Fibroblast of skin of left biceps (primary cell): ENCODE data around the gene MCM3AP.

ENCODE experiments used
- DNase-seq, 2 experiments: peaks; one replicate each; pipeline ENCODE4 v3.0.0-alpha.2; 2013; ENCODE audit warnings: low read depth in 2 of 2

Gene MCM3AP

DNA sequence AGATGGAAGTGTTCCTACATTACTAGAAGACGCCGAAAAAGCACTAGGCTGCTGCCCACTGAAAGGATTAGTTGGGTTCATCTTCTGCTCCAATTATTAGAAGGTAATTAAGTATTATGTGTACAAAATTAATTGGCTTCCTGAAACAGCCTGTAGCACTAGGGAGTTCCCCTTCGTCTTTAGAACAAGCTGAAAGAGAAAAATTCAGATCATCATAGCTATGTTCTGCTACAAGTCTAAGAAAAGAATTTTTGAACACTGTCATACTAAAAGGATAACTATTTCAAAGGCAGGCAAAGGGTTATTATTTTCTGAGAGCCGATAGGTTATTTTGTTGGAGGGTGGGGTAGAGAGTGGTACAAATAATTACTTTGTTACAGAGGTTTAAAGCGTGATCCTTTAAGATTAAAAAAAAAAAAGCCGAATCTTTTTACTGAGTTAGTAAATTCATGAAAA, at the start of gene MCM3AP:
MCM3AP (minus strand) TSS at position 406 of the 456 bp plus-strand sequence; CDS start at position 81, 325 bp downstream.
- no peak for DNase-seq

DNA sequence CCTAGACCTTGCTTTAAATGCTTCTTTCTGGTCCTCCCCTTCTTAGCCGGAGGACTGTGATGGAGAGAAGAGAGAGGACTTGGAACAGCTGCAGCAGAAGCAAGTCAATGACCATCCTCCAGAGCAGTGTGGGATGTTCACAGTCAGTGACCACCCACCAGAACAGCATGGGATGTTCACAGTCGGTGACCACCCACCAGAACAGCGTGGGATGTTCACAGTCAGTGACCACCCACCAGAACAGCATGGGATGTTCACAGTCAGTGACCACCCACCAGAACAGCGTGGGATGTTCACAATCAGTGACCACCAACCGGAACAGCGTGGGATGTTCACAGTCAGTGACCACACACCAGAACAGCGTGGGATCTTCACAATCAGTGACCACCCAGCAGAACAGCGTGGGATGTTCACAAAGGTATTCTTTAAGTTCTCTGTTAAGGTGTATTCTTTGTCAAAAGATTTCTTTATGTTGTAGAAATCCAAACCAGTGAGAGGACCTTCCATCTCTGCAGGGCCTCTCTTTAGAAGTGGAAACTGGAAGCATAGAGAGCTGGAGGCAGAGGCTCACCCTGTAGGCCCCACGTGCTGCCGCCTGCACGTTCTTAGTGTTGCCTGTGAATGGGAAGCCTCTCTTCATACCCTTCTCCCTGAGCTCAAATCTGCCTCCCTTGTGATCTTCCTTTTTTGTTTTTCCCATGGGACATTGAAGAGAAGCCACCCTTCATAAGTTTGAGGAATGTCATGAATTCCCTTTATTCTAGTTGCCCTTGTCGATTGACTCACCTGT, 49.1 kb upstream of the MCM3AP start:
- DNase-seq: no peak

DNA sequence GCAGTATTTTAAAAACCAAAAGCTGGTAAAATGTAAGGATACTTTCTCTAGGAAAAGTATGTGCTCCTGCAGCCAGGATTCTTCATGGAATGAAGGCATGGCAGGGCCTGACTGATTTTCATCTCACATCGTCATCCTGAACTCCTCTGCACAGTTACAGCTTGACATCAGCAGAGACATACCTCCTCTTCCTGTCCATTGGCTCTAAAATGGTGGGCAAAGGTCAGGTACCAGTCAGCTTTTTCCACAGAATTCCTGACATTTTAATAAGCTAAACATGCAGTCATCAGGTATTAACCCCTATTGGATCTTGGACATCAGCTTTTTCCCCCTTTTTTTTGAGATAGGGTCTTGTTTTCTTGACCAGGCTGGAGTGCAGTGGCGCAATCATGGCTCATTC, 44.4 kb upstream of the MCM3AP start:
- no peak for DNase-seq

GRCh38 chr21:46328151-46328550, 42.7 kb upstream of the MCM3AP start:
- no peak for DNase-seq

GRCh38 chr21:46327711-46328110, 42.3 kb upstream of the MCM3AP start:
- no peak for DNase-seq

DNA sequence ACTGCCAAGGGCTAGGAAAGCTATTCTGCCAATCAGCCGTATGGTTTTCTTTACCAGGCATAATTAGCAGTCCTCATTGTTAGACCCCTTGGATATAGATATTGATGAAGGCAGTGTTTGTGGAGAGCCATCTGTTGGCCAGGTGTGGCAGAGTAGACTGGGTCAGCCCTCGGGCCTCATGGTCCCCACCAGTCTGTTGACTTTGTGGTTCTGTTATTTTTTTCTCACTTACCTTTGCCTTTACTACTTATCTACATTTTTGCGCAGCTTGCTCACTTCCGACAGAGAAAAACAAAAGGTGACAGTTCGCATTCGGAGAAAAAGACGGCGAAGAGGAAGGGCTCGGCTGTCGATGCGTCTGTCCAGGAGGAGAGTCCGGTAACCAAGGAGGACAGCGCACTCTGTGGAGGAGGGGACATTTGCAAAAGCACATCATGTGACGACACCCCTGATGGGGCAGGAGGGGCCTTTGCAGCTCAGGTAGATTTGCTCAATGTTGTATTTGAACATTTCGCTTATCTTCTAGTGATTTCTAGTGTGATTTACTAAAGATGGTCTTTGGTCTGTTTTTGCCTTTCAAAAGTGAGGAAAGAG, 40.8 kb upstream of the MCM3AP start:
- DNase-seq: no peak

- no peak for DNase-seq
Measured at GRCh38 chr21:46325073-46325912, 39.9 kb upstream of the MCM3AP start.

DNA sequence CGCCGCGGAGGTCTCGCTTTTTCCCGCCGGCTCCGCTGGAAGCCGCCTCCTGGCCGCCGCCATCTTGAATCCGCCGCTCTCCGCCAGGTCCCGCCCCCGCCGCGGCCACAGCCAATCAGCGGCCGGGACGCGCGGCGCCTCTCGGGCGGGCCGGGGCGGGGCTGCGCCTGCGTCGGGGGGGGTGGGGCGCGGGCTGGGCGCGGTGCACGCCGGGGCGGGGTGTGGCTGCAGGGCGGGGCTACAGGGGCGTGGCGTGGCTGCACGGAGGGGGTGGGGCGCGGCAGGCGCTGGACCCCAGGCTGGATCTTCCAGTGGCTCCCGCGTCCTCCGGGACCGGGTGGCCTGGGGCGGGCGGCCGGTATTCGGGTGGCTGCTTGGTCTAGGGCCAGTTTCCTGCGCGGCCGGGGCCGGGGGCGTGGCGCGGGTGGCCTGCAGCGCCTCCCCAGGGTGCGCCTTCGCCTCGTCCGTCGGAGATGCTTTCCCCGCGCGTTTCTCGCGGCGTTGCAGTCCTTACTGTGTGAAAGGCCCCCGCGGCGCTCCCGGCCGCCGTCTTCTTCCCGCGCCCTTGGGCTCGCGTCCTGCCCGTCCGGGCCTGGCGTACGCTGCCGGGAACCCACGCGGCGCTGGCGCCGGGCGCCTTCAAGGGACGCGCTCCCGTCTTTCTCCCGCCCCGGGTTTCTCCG, 39.1 kb upstream of the MCM3AP start:
- peak; percentile 64 to 67 for DNase-seq

DNA sequence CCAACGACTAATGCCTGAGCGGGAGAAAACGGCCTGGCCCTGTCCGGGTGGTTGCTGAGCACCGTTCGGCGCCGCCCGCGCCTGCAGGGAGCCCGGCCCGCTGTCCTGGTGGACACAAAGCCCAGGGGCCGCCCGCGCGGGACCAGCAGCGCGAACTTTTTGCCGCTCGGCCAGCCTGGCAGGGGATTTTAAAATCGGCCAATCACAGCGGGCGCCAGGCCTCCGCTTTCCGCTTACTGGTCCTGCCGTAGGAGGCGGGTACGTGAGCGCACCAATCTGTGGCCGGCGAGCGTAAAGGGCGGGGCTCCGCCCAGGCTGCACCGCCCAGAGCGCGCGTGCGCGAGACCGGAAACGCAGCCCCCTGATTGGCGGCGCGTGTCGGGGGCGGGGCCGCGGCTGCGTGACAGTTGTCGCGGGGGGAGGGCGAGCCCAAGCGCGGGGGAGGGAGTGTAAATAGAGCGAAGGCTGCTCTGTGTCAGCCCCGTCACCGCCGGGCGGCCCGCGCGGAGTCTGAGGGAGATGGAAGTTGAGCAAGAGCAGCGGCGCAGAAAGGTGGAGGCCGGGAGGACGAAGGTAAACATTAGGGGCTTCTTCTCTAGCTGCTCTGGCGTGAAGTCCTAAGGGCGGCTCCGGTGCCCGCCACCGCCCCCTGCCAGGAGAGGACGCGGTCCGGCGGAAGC, 38.4 kb upstream of the MCM3AP start, which contains the start of the genes C21orf58 and PCNT:
C21orf58 (minus strand) TSS at position 161 of the 680 bp plus-strand sequence. CDS start 1,132 bp downstream, outside the sequence.
PCNT (plus strand) TSS at position 447 of the 680 bp plus-strand sequence; CDS start at position 520, 73 bp downstream.
- DNase-seq: peak; percentile 94

DNA sequence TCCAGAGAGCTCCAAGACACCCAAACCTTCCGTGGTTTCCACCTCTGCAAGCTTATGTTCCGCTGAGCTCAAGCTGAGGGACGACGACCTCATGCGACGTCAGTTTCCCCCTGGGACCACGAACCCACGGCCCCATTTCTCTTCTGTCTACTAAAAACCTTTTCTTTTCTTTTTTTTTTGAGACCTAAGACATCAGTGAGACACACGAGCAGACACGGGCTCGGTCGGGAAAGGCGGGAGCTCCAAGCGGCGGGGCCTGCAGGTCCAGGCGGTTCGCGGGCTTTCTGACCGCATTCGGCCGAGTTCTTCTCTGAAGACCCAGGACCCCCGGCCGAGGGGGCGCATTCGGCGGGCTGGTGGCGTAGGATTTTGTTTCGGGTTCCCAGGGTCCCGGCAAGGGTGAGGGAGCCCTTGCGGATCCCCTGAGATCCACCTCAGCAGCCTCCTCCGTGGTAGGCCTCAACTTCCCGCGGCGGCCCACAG, 37.9 kb upstream of the MCM3AP start:
- DNase-seq: no peak

GRCh38 chr21:46322351-46323226, 37.2 kb upstream of the MCM3AP start:
- DNase-seq: no peak

GRCh38 chr21:46320331-46320801, 35.0 kb upstream of the MCM3AP start:
- DNase-seq: no peak

GRCh38 chr21:46319186-46319585, 33.8 kb upstream of the MCM3AP start:
- no peak for DNase-seq

DNA sequence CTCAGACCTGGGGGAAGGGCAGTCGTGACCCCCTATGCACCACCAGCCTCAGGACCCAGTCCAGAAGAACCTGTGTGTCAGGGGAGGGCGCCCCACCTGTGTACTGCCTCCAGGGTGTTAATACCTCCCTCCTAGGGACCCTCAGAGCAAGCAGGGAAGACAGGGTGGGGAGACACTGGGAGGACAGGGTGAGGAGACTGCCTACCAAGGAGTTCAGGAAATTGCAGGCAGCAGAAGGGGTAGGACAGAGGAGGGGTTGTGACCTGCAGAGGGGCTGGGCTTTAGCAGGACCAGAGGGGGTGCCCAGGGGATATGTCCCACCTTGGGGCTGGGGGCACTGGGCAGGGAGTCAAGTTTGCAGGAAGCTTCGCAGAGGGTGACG, 33.0 kb upstream of the MCM3AP start:
- no peak for DNase-seq

DNA sequence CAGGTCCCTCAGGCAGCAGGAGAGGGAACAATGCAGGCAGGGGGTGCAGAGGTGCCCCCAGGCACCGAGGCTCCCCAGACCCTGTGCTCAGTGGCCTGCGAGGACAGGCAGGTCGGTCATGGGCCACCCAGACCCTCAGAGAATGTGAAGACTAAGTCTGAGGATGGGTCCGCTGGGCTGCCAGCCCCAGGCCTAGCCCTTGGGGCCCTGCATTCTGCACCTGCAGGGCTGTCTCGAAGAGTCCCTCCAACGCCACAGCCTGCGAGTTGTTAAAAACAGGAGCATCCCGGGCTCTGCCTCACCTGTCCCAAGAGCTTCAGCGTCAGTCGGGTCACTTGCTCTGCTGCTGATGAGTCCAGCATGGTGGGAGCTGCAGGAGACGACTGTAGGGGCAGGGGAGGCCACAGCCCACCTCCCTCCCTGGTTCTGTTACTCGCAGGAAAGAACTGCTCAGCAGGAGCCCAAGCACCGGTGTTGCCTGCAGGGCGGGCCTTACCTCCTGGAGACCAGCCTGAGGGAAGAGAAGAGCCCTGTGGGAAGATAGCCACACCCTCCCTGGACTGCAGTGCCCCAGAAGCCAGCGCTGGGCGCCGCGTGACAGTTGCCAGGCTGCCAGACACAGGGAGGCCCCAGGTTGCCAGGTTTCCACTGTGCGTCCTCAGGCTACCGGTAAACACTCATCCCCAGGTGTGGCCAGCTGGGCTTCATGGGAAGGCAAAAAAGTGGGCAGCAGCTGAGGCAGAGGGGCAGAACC, 32.5 kb upstream of the MCM3AP start:
- DNase-seq: no peak

- no peak for DNase-seq
Measured at GRCh38 chr21:46316708-46317324, 31.4 kb upstream of the MCM3AP start.

GRCh38 chr21:46314441-46315020, 29.1 kb upstream of the MCM3AP start:
- no peak for DNase-seq

DNA sequence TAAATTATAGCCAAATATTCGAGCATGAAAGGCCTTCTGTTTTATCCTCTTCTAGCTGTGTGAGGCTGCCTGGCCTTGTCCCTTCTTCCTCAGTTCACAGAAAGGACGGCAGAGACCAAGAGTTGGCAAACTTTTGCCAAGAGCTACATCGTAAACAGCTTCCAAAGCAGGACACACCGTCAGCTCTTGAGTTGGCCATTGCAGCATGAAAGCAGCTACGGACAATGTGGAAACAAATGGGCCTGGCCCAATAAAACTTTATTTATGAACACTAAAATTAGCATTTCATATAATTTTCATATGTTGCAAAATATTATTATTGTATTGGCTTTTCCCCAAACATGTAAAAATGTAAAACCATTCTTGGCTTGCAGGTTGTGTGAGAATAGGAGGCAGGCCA, 27.5 kb upstream of the MCM3AP start:
- no peak for DNase-seq
